ENCODE data around the gene BCAS3.

Gene BCAS3

GRCh38 chr17:61073131-61073530 lies 395.5 kb downstream of the BCAS3 start:
- no peak for TF ChIP-seq ZFX (IDR thresholded peaks at IDR 0.05; ENCODE audit: borderline replicate concordance)
- TF ChIP-seq CTCF (IDR thresholded peaks at IDR 0.05): no peak
- H3K27ac ChIP-seq: no peak overlapping the region

- TF ChIP-seq ZFX (IDR thresholded peaks at IDR 0.05; ENCODE audit: borderline replicate concordance): no peak
- no peak for TF ChIP-seq CTCF (IDR thresholded peaks at IDR 0.05)
- H3K27ac ChIP-seq: no peak overlapping the region
Measured at GRCh38 chr17:61073799-61074513, 396.3 kb downstream of the BCAS3 start.

- no peak overlapping the region for H3K27ac ChIP-seq
Measured at GRCh38 chr17:61075988-61076387, 398.3 kb downstream of the BCAS3 start.

GRCh38 chr17:61076621-61077031 lies 399.0 kb downstream of the BCAS3 start:
- no peak overlapping the region for H3K27ac ChIP-seq
- TF ChIP-seq CTCF (IDR thresholded peaks at IDR 0.05) (no peak), ZFX (IDR thresholded peaks at IDR 0.05; ENCODE audit: borderline replicate concordance) (no peak)

More at GRCh38 chr17:61075988-61076387, 398.3 kb downstream of the BCAS3 start:
- no peak for TF ChIP-seq ZFX (IDR thresholded peaks at IDR 0.05; ENCODE audit: borderline replicate concordance)

- H3K27ac ChIP-seq: no peak overlapping the region
- no peak for TF ChIP-seq CTCF (IDR thresholded peaks at IDR 0.05)
- no peak for TF ChIP-seq ZFX (IDR thresholded peaks at IDR 0.05; ENCODE audit: borderline replicate concordance)
Measured at GRCh38 chr17:61081959-61082358, 404.3 kb downstream of the BCAS3 start.

- TF ChIP-seq ZFX (IDR thresholded peaks at IDR 0.05; ENCODE audit: borderline replicate concordance) (no peak), CTCF (IDR thresholded peaks at IDR 0.05) (no peak)
- no peak overlapping the region for H3K27ac ChIP-seq
Measured at GRCh38 chr17:61084260-61084659, 406.6 kb downstream of the BCAS3 start.

- no peak overlapping the region for H3K27ac ChIP-seq
- no peak for TF ChIP-seq CTCF (IDR thresholded peaks at IDR 0.05)
- TF ChIP-seq ZFX (IDR thresholded peaks at IDR 0.05; ENCODE audit: borderline replicate concordance): no peak
Measured at GRCh38 chr17:61087024-61087423, 409.4 kb downstream of the BCAS3 start.

GRCh38 chr17:61088556-61088955 lies 410.9 kb downstream of the BCAS3 start:
- TF ChIP-seq ZFX (IDR thresholded peaks at IDR 0.05; ENCODE audit: borderline replicate concordance) (no peak), CTCF (IDR thresholded peaks at IDR 0.05) (no peak)
- H3K27ac ChIP-seq: no peak overlapping the region
